Left colon (tissue), 2 donors: ENCODE results near the gene ZNF302. TPM values are rescaled to one million over a fixed set of nuclear protein-coding genes. Genes with fewer than 3 reads are reported as not detected.
A peak's percentile ranks its signal among the peaks of the same experiment; 100 is the strongest.

ENCODE experiments used
- ATAC-seq: fragments of 200-7000 bp; cut with Tn5 transposase; one replicate; pipeline ENCODE4 v1.9.1; 2020; ENCODE audit warnings: mild to moderate bottlenecking, moderate library complexity
- DNase-seq, 2 donors: peaks; one replicate each; pipeline ENCODE4 v3.0.0-alpha.2; 2020
- intact Hi-C, 2 donors: fragments of 100-400 bp; cut with DNase I in 1 of 2; cut with micrococcal nuclease in 1 of 2; formaldehyde crosslinking; loops; one replicate each; pipeline versions ENCODE4 v1.11.2 to v1.14.0; 2022; cut with DNase I, micrococcal nuclease
- total RNA-seq, 2 donors: library from RNA; stranded (reverse); fragmentation: NEBNext Ultra II Directional; extraction: Animal tissue kit (Norgen Biotek cat#: 25700); gene quantifications; one replicate each; pipeline ENCODE4 v1.2.1, GENCODE V29; 2021
- donor health status: DM: no; HTN: no; CAD: no.
- donor health status: DM: yes; HTN: yes; CAD: no.

The ZNF302 gene
- total RNA-seq, 2 donors from 2014 or later = 14.6 to 15.4 TPM

DNA sequence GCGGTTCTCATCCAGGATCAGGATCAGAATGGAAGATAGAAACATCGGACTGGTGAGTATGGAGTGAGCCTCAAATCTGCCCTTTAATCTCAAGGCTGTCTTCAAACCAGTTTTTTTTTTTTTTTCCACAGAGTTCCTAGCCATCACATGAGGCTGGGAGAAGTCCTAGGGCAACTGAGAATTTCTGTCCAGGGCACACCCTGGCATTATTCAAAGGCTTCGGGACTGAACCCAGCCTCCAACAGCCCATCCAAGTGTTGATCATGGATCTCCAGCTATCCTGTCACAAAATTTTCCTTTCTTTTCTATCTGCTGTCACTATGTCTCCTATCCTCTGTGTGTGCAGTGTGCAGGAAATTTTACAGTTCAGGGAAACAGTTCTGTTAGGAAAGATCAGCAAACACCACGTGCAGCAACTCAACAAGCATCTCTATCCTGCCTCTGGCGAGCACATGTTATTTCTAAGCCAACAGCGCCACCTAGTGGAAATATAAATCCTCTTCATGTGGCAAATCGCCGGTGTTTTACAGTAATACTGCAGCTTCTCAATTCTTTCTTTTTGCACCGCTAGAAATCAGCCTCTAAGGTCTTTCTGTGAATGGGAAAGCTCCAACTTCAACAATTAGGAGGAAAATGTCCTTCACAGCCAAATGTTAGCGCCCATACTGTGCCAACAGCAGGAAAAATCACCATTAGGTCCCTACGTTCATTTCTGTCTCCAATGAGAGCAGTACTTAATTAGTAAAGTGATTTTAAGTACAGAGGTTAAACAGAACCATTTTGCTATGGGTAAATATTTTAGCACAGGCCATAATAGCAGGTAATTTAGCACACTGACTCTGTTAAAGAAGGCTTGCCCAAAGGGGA is 35.1 kb downstream of the ZNF302 start:
- ATAC-seq (peak; percentile 69), DNase-seq (peak in 1 of 2 donors; percentile 25)
- intact Hi-C loops = loop anchor here in 1 of 2 donors (2.0 to 5.0 kb wide), 2 partner anchors 74 to 210 kb away; no protein-coding TSS in a partner anchor

DNA sequence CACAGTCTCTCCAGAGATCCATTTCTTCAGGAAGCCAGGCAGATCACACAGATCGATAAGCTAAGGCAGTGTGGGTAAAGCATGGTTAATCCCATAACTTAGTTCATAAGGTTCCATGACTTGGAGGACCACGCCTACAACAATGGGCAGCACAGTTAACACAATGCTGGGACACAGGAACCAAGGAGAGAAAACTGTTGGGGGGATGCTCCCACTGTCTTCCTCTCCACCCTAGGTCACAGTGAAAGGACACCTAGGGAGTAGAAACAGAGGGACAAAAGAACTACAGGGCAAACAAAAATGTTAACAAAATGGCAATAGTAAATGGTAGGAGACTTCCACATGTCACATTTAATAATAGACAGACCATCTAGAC is 35.8 kb downstream of the ZNF302 start:
- DNase-seq (no peak), ATAC-seq (no peak)
- intact Hi-C loops = loop anchor here in 1 of 2 donors (2.0 to 5.0 kb wide), 2 partner anchors 74 to 211 kb away; no protein-coding TSS in a partner anchor

DNA sequence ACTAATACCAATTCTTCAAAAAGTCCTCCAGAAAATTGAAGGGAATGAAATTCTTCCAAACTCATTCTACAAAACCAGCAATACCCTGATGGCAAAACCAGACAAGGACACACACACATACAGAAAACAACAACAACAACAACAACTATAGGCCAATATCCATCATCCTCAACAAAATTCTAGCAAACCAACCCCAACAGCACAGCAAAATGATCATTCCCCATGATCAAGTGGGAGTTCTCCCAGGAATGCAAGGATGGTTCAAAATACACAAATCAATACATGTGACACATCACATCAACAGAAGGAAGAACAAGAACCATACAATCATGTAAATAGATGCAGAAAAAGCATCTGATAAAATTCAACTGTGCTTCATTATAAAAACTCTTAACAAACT is 37.9 kb downstream of the ZNF302 start:
- intact Hi-C loops = no loop called here
- ATAC-seq (no peak), DNase-seq (no peak)

DNA sequence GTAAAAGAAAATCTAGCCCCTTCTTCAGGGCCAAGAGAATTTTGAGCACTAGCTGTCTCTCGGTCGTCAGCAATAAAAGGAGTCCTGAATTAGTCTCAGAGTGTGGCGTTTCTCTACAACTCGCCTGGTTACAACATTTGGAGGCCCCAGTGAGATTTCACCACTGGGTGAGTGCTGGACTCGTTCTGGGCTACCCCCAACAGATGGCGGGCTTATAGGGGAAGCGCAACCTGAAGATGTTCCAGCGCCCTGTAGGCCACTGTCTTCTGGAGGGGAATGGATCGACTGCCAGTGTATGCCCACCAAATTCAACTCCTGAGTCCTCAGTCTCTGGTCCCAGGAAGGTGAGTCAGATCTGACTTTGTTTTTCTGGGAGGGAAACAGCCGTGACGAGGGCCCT is 44.9 kb downstream of the ZNF302 start:
- ATAC-seq (no peak), DNase-seq (no peak)
- intact Hi-C loops = no loop called here

DNA sequence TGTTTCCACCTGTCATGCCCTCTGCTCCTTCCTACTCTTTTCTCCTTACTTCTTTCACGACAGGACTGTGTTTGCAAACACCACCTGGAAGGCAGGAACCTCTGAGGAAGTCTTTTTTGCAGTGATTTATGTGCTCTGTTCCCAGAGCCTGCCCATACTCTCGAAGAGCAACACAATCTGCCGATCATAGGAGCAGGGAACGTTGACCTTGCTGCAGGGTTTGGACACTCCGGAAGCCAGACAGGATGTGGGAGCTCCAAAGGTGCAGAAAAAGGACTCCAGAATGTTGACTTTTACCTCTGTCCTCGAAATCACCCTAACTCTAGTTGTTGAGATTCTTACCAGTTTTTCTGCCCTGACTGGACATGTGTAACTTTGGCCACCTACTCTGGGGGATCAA is 47.9 kb downstream of the ZNF302 start:
- DNase-seq = no peak
- intact Hi-C loops = no loop called here
- no peak for ATAC-seq

DNA sequence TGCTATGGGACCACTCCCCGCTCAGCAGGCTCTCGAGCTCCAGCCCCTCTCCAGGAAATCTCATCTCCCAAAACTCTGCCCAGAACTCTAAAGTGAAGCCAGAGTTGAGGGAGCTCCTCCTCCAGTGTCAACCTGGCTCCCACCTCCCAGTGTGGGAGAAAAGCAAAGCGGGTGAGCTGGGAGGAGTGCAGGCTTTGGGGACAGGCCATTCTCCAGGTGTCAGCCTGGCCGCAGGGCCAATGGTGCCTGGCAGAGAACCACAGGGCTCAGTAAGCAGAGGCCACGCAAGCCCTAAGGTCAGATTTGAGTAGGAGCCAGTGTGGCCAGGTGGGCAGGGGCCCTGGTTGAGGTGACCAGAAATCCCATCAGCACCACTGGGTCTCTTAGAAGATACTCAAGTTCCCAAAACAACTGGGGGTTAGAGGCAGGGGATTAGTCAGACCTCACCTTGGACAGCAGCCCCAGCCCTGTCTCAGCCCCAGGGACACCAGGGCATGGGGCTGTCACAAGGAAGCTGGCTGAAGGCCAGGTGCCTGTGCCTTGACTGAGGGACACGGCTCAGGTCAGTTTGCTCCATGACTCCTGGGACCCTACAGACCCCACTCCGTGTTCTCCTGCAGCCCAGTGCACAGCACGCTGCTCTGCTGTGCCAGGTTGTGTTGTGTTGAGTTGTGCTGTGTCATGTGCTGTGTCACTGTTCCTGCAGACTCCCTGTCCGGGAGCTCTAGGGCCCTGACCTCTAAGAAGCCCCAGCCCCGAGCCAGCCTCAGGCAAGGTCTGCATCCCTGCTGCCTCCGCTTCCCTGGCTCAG is 53.7 kb downstream of the ZNF302 start:
- intact Hi-C loops = no loop called here
- DNase-seq (peak in 1 of 2 donors; percentile 8), ATAC-seq (no peak)

DNA sequence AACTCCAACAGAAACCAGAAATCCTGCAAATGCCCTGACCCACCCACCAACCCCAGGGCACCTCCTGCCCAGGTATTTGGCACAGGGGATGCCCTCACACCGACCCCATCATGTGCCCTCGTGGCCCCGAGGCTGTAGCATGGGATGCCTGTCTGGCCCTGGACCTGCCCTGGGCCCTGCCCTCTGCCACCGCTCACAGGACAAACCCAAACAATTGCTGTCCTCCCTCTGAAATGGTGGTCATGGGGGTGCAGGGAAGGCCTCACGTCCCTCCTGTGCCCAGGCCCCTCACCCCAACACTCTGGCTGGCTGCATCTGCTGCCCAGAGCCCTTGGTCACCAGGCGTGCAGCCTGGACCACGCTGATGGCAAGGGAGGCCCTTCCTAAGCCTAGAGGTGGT is 54.5 kb downstream of the ZNF302 start:
- DNase-seq (peak in 1 of 2 donors; percentile 9), ATAC-seq (no peak)
- intact Hi-C loops = no loop called here

DNA sequence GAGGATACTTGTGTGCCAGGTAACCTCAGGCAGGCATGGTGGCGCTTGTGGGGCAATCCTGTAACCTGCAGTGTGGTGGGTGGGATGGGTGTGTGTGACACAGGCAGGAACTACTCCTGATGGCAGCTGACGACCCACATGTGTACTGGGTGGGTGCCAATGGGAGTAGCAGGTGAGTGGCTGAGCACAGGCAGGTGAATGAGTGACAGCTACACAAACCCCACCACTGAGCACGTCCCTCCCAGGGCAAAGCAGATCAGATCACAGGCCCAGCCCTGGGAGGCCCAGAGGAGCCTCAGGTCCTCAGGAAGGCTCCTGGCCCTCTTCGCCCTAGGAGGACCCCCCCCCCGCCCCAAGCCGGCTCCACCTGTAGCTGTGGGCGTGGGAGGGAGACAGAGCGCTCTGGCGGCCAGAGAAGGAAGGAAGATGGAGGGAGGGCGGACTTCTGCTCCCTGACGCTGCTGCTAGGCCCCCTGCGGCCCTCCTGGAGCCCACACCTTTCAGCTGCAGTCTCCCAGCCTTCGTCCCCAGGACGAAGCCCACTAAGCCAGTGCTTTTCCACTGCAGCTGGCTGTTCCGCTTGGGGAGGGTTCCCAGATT is 55.2 kb downstream of the ZNF302 start:
- intact Hi-C loops = no loop called here
- peak; percentile 23 to 32 for DNase-seq

DNA sequence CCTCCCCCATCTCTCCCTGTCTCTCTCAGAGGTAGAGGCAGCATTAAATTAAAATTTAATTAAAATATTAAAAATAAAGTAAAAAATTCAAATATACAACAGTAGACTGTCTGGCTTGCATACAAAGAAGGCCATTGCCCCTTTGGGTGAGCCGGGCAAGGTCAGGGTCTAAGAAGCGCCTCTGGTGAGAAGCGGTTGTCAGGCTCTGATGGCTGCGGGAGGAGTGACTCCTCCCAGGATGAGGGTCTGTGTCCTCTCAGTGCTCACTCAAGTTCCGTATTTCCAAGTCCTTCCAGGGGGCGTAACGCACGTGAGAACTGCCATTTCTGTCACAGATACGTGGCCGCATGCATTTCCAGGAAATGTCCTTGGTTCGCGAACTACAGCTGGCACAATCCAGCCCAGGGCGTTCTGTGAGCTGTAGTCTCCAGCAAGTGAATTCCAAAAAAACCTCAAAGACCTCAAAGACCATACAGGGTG is 55.8 kb downstream of the ZNF302 start:
- intact Hi-C loops = no loop called here
- ATAC-seq (peak; percentile 40), DNase-seq (peak in 1 of 2 donors; percentile 62)

More for the DNA sequence above, 55.2 kb downstream of the ZNF302 start:
- ATAC-seq = no peak

DNA sequence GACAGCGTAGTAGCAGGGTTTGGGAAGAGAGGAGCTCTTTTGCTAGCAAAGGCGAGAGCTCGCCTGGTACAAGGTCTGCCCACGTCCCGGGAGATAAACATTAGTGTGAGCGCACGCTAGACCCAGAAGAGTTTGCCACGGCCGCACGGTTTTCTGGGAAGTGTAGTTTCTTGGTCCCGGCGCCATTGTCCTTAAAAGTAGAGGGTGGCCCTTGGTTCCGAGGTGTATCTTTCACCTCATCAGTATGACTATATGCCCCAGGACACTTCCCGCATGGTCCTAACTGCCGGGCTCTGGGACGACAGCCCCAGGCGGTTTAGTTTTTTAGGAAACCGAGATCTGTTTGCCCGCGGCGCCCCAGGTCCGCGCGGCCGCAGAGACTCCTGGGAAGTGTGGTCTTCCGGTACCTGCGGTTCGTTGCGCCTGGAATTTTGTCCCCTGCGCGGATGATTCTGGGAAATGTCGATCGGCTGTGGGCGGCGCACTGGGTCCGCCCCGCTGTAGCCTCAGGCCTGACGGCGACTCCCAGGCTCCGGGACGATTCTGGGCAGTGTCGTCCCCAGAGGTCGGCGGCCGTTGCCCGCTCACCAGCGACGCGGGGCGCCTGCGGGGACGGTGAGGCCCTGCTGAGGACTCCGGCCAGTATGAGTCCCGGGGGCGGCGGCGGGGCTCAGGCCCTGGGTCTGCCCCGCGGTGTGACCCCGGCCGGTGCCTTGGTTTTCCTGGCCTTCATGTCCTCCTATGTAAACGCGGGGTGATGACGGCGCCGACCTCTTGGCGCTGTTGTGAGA is 56.5 kb downstream of the ZNF302 start, which contains the start of gene ZNF181:
ZNF181 (plus strand) TSS at position 498 of the 791 bp plus-strand sequence. CDS start 795 bp downstream, outside the sequence.
- intact Hi-C loops = no loop called here
- DNase-seq (peak; percentile 89), ATAC-seq (peak; percentile 92)

DNA sequence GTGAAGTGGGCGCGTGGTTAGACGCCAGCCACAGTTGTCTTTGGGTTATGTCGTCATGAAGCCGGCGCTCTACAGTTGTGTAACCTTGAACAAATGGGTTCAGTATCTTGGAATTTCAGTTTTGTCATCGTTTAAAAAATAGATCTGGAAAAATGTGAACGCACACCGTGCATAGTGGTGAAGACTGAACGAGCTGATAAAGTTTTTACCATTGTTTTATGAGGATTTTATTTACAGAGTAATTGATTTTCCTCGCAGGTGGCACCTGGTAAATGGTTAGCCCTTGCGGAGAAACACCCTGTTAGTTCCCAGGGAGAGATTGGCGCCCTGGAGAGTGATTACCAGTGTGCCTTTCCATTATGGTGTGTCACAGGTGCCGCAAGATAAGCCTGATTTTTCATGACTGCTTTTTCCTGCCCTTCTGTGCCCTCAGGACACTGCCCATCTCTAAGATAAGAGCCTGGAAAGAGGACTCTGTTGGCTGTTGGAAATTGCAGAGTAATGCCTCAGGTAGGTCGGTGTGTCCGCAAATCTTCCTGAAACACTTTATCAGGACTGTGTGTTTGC is 57.1 kb downstream of the ZNF302 start:
- intact Hi-C loops = loop anchor here in 1 of 2 donors (5.0 kb wide), 1 partner anchor 38 kb away; the partner anchor contains the start of gene ZNF599
- ATAC-seq = peak; percentile 52
- DNase-seq = peak; percentile 20 to 32

Other genes starting within 250 kb of the ZNF302 start
- gene UBA2, start 249.3 kb upstream of the ZNF302 start, total RNA-seq = 10 to 100 TPM; 42.8 to 47.4 TPM
- gene WTIP, start 195.9 kb upstream of the ZNF302 start, total RNA-seq = 1 to 10 TPM; 1.6 to 3.4 TPM
- under 1 TPM; 0.59 to 0.61 TPM for gene SCGB2B2, start 519 bp upstream of the ZNF302 start, total RNA-seq
- 10 to 100 TPM in 1 of 2 donors, 1 to 10 TPM in 1; 8.4 to 10.1 TPM for gene ZNF181, start 56.6 kb downstream of the ZNF302 start, total RNA-seq
- gene ZNF599, start 95.5 kb downstream of the ZNF302 start, total RNA-seq = 1 to 10 TPM; 3.6 to 3.8 TPM
- gene ZNF30, start 249.2 kb downstream of the ZNF302 start, total RNA-seq = 1 to 10 TPM; 2.2 to 2.7 TPM